Right atrium auricular region (tissue), 2 donors: ENCODE data around the gene C16orf78. TPM values are rescaled to one million over a fixed set of nuclear protein-coding genes. Genes with fewer than 3 reads are reported as not detected.

ENCODE experiments used
- DNase-seq: peaks from one replicate; pipeline ENCODE4 v3.0.0-alpha.2; 2019; ENCODE audit warnings: low spot score
- H3K27ac ChIP-seq, 2 donors: fragments of 200-600 bp; sonication (generic); 1 replicate in 1 of 2; 2 replicates in 1 of 2; pipeline ENCODE4 v1.5.1; 2016 to 2019
- H3K27me3 ChIP-seq, 2 donors: fragments of 200-600 bp; sonication (generic); one replicate each; pipeline versions ENCODE4 v1.5.1 to v1.6.0; 2017 to 2019
- H3K36me3 ChIP-seq: fragments of 200-600 bp; sonication (generic); one replicate; pipeline ENCODE4 v1.5.1; 2016
- H3K4me1 ChIP-seq, 2 donors: fragments of 200-600 bp; sonication (generic); one replicate each; pipeline versions ENCODE4 v1.5.1 to v1.6.0; 2017 to 2019
- H3K4me3 ChIP-seq, 2 donors: fragments of 200-600 bp; sonication (generic); 1 replicate in 1 of 2; 2 replicates in 1 of 2; pipeline ENCODE4 v1.5.1; 2017 to 2019; ENCODE audit warnings: mild to moderate bottlenecking in 1 of 2, moderate library complexity in 1 of 2
- H3K9me3 ChIP-seq, 2 donors: fragments of 200-600 bp; sonication (generic); one replicate each; pipeline ENCODE4 v1.5.1; 2019
- CTCF ChIP-seq, 2 donors: fragments of 200-600 bp; sonication (generic); IDR thresholded peaks; one replicate each; pipeline ENCODE4 v1.5.1; 2019; ENCODE audit warnings: antibody characterized with exemption in 2 of 2
- total RNA-seq, 2 donors: library from RNA; depleted of rRNA; stranded (reverse); fragments of >200 nt; gene quantifications; one replicate each; pipeline ENCODE4 v1.1.0, GENCODE V29; 2016

The C16orf78 gene
- total RNA-seq, 2 donors from 2014 or later = not detected

- H3K4me3 ChIP-seq = no peak overlapping the region
- no peak for DNase-seq
- no peaks in the 10 kb centered on the region for H3K9me3 ChIP-seq
- H3K4me1 ChIP-seq = no peaks in the 10 kb centered on the region
- no peak for TF ChIP-seq CTCF (IDR thresholded peaks at IDR 0.05)
- H3K27me3 ChIP-seq = no peaks in the 10 kb centered on the region
- no peak overlapping the region for H3K27ac ChIP-seq
- no peaks in the 10 kb centered on the region for H3K36me3 ChIP-seq
Observed at GRCh38 chr16:49415083-49415482, 41.5 kb downstream of the C16orf78 start.

GRCh38 chr16:49416001-49416675 is 42.5 kb downstream of the C16orf78 start:
- no peaks in the 10 kb centered on the region for H3K27me3 ChIP-seq
- H3K36me3 ChIP-seq = no peaks in the 10 kb centered on the region
- H3K4me1 ChIP-seq = no peaks in the 10 kb centered on the region
- DNase-seq = no peak
- H3K4me3 ChIP-seq = no peak overlapping the region
- H3K27ac ChIP-seq = no peak overlapping the region
- no peaks in the 10 kb centered on the region for H3K9me3 ChIP-seq
- TF ChIP-seq CTCF (IDR thresholded peaks at IDR 0.05) = no peak

GRCh38 chr16:49417354-49417753 is 43.8 kb downstream of the C16orf78 start:
- TF ChIP-seq CTCF (IDR thresholded peaks at IDR 0.05) = no peak
- no peak overlapping the region for H3K4me3 ChIP-seq
- H3K4me1 ChIP-seq = no peaks in the 10 kb centered on the region
- DNase-seq = no peak
- H3K27ac ChIP-seq = no peak overlapping the region
- no peaks in the 10 kb centered on the region for H3K9me3 ChIP-seq
- no peaks in the 10 kb centered on the region for H3K36me3 ChIP-seq
- H3K27me3 ChIP-seq = no peaks in the 10 kb centered on the region

- no peak overlapping the region for H3K4me3 ChIP-seq
- no peak for TF ChIP-seq CTCF (IDR thresholded peaks at IDR 0.05)
- no peak for DNase-seq
- no peaks in the 10 kb centered on the region for H3K4me1 ChIP-seq
- H3K27me3 ChIP-seq = no peaks in the 10 kb centered on the region
- H3K27ac ChIP-seq = no peak overlapping the region
- H3K9me3 ChIP-seq = no peaks in the 10 kb centered on the region
- H3K36me3 ChIP-seq = no peaks in the 10 kb centered on the region
Observed at GRCh38 chr16:49419006-49419405, 45.4 kb downstream of the C16orf78 start.

- Histone ChIP-seq H3K27ac (no peak overlapping the region), H3K4me1 (no peaks in the 10 kb centered on the region), H3K27me3 (no peaks in the 10 kb centered on the region), H3K9me3 (no peaks in the 10 kb centered on the region), H3K36me3 (no peaks in the 10 kb centered on the region), H3K4me3 (no peak overlapping the region)
- DNase-seq = no peak
- TF ChIP-seq CTCF (IDR thresholded peaks at IDR 0.05) = no peak
Observed at GRCh38 chr16:49419862-49420261, 46.3 kb downstream of the C16orf78 start.

- no peaks in the 10 kb centered on the region for H3K27me3 ChIP-seq
- H3K4me3 ChIP-seq = no peak overlapping the region
- no peak overlapping the region for H3K27ac ChIP-seq
- H3K4me1 ChIP-seq = no peaks in the 10 kb centered on the region
- TF ChIP-seq CTCF (IDR thresholded peaks at IDR 0.05) = no peak
- no peaks in the 10 kb centered on the region for H3K36me3 ChIP-seq
- H3K9me3 ChIP-seq = no peaks in the 10 kb centered on the region
- no peak for DNase-seq
Observed at GRCh38 chr16:49422896-49423295, 49.3 kb downstream of the C16orf78 start.
